ENCODE results near the gene IL18R1. TPM values are rescaled to one million over a fixed set of nuclear protein-coding genes. Genes with fewer than 3 reads are reported as not detected.

IL18R1 gene
- total RNA-seq, 2 donors from 2014 or later = 1.9 to 5.0 TPM

GRCh38 chr2:102427249-102427648 is 71.7 kb downstream of the IL18R1 start:
- no peak for TF ChIP-seq CTCF (IDR thresholded peaks at IDR 0.05)
- H3K27me3 ChIP-seq = no peaks in the 10 kb centered on the region
- no peak overlapping the region for H3K4me3 ChIP-seq
- no peaks in the 10 kb centered on the region for H3K9me3 ChIP-seq
- no peaks in the 10 kb centered on the region for H3K36me3 ChIP-seq
- no peak for DNase-seq (ENCODE audit: low spot score)
- H3K4me1 ChIP-seq = no peaks in the 10 kb centered on the region
- no peak overlapping the region for H3K27ac ChIP-seq

GRCh38 chr2:102428573-102428972 is 73.0 kb downstream of the IL18R1 start:
- no peak for TF ChIP-seq CTCF (IDR thresholded peaks at IDR 0.05)
- H3K9me3 ChIP-seq = no peaks in the 10 kb centered on the region
- no peaks in the 10 kb centered on the region for H3K36me3 ChIP-seq
- no peaks in the 10 kb centered on the region for H3K27me3 ChIP-seq
- no peaks in the 10 kb centered on the region for H3K4me1 ChIP-seq
- H3K27ac ChIP-seq = no peak overlapping the region
- no peak for DNase-seq (ENCODE audit: low spot score)
- no peak overlapping the region for H3K4me3 ChIP-seq

GRCh38 chr2:102432386-102432785 is 76.8 kb downstream of the IL18R1 start:
- H3K4me1 ChIP-seq = no peaks in the 10 kb centered on the region
- no peaks in the 10 kb centered on the region for H3K27me3 ChIP-seq
- H3K9me3 ChIP-seq = no peaks in the 10 kb centered on the region
- H3K4me3 ChIP-seq = no peak overlapping the region
- no peak for DNase-seq (ENCODE audit: low spot score)
- TF ChIP-seq CTCF (IDR thresholded peaks at IDR 0.05) = no peak
- H3K27ac ChIP-seq = no peak overlapping the region
- no peaks in the 10 kb centered on the region for H3K36me3 ChIP-seq

GRCh38 chr2:102433973-102434654 is 78.5 kb downstream of the IL18R1 start:
- Histone ChIP-seq H3K27ac (no peak overlapping the region), H3K27me3 (no peaks in the 10 kb centered on the region), H3K4me1 (no peaks in the 10 kb centered on the region), H3K36me3 (no peaks in the 10 kb centered on the region), H3K4me3 (no peak overlapping the region), H3K9me3 (no peaks in the 10 kb centered on the region)
- no peak for TF ChIP-seq CTCF (IDR thresholded peaks at IDR 0.05)
- no peak for DNase-seq (ENCODE audit: low spot score)

GRCh38 chr2:102434655-102435381 is 79.2 kb downstream of the IL18R1 start:
- TF ChIP-seq CTCF (IDR thresholded peaks at IDR 0.05) = no peak
- Histone ChIP-seq H3K36me3 (no peaks in the 10 kb centered on the region), H3K4me3 (no peak overlapping the region), H3K9me3 (no peaks in the 10 kb centered on the region), H3K27ac (no peak overlapping the region), H3K27me3 (no peaks in the 10 kb centered on the region), H3K4me1 (no peaks in the 10 kb centered on the region)
- no peak for DNase-seq (ENCODE audit: low spot score)
